ENCODE results near the gene ISM2. TPM values are rescaled to one million over a fixed set of nuclear protein-coding genes. Genes with fewer than 3 reads are reported as not detected.

Gene ISM2
- polyA plus RNA-seq, 1 of the 3 experiments (the other 2 are of a cell fraction), result 0.20 TPM

DNA sequence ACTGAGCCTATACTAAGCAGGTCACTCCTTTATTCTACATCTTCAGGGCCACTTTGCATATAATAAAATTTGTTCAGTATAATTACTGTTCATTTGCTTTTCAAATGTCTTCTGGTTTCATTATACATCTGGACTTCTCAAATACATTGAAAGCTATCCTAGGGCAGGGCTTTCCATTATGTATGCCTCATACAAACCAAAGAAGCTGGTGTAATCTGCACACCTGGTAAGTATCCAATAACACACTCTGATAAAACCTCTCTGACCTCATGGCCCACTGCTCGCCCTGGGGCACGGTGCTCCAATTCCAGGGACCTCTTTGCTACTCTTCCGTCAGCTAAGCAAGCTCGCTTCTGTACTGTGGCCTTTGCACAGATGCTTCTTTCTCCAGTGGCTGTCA is 21.9 kb upstream of the ISM2 start:
- Histone ChIP-seq H3K4me3 (ENCODE audit: low read depth in 2 of 2, low read length in 1 of 2) (no peak overlapping the region), H3K9ac (no peak overlapping the region), H2AFZ (ENCODE audit: low read depth) (no peak overlapping the region), H3K27me3 (ENCODE audit: insufficient read depth) (no peaks in the 10 kb centered on the region), H3K4me2 (no peak overlapping the region), H3K9me2 (no peaks in the 10 kb centered on the region), H3K27ac (ENCODE audit: low read depth in 2 of 2, low read length in 1 of 2) (no peak overlapping the region), H3K36me3 (replicated peaks in 1 of 2; ENCODE audit: control insufficient read depth in 1 of 2, insufficient read depth in 2 of 2, low read length in 1 of 2) (peaks cover 29 to 38% of the 10 kb centered on the region in 2 experiments), H3K79me2 (ENCODE audit: insufficient read depth) (peaks cover 24% of the 10 kb centered on the region), H4K20me1 (ENCODE audit: insufficient read depth) (no peaks in the 10 kb centered on the region), H3K4me1 (ENCODE audit: control insufficient read depth in 1 of 2, insufficient read depth in 2 of 2, low read depth in 1 of 2, low read length in 1 of 2) (peaks cover 0 to 3% of the 10 kb centered on the region in 2 experiments; a peak in 1 of 4 replicates), H3F3A (replicated peaks; ENCODE audit: insufficient read depth) (no peaks in the 10 kb centered on the region), H3K9me3 (no peaks in the 10 kb centered on the region)
- ChIA-PET CTCF (interaction anchor here (1.0 to 1.5 kb wide), 3 partner anchors 10 to 205 kb away, joined by 3 to 4 read pairs (median 3); no protein-coding TSS in a partner anchor), POLR2A (no interaction called here)
- TF ChIP-seq, protein P1, sequence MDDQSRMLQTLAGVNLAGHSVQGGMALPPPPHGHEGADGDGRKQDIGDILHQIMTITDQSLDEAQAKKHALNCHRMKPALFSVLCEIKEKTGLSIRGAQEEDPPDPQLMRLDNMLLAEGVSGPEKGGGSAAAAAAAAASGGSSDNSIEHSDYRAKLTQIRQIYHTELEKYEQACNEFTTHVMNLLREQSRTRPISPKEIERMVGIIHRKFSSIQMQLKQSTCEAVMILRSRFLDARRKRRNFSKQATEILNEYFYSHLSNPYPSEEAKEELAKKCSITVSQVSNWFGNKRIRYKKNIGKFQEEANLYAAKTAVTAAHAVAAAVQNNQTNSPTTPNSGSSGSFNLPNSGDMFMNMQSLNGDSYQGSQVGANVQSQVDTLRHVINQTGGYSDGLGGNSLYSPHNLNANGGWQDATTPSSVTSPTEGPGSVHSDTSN (IDR thresholded peaks at IDR 0.05), result no peak
- TF ChIP-seq, protein P2, sequence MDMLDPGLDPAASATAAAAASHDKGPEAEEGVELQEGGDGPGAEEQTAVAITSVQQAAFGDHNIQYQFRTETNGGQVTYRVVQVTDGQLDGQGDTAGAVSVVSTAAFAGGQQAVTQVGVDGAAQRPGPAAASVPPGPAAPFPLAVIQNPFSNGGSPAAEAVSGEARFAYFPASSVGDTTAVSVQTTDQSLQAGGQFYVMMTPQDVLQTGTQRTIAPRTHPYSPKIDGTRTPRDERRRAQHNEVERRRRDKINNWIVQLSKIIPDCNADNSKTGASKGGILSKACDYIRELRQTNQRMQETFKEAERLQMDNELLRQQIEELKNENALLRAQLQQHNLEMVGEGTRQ (IDR thresholded peaks at IDR 0.05; ENCODE audit: borderline replicate concordance, low read depth, low read length), result no peak
- 93% methylated on average over 4 of the region's 4 CpGs for WGBS (ENCODE audit: low lambda C conversion rate)
- peak; percentile 17 for DNase-seq

DNA sequence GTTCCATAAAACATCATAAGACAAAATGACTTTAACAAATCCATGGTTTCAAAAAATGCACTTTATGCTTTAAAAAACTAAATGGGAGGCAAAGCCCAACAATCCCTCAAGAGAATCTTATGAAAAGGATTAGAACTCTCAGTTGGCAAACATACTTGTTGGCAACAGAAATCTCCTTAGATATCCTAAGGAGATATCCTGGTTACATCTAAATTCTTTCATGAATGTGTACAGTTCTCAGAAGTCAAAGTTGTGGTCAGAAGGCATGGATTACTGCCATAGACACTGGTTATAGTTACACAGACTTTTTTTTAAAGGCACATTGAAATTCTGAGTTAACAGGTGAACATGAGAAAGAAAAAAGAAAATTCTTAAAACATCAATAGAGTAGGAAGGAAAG is 17.5 kb upstream of the ISM2 start:
- H2AFZ ChIP-seq (ENCODE audit: low read depth), result no peak overlapping the region
- no peak overlapping the region for H3K4me2 ChIP-seq
- H3K9ac ChIP-seq, result no peak overlapping the region
- H3K9me3 ChIP-seq, result no peaks in the 10 kb centered on the region
- peaks cover 37 to 39% of the 10 kb centered on the region in 2 experiments for H3K36me3 ChIP-seq (replicated peaks in 1 of 2; ENCODE audit: control insufficient read depth in 1 of 2, insufficient read depth in 2 of 2, low read length in 1 of 2)
- no peak overlapping the region for H3K4me3 ChIP-seq (ENCODE audit: low read depth in 2 of 2, low read length in 1 of 2)
- CTCF ChIA-PET, result no interaction called here
- no peak overlapping the region for H3K27ac ChIP-seq (ENCODE audit: low read depth in 2 of 2, low read length in 1 of 2)
- no peaks in the 10 kb centered on the region for H3K79me2 ChIP-seq (ENCODE audit: insufficient read depth)
- H3F3A ChIP-seq (replicated peaks; ENCODE audit: insufficient read depth), result no peaks in the 10 kb centered on the region
- H3K4me1 ChIP-seq (ENCODE audit: control insufficient read depth in 1 of 2, insufficient read depth in 2 of 2, low read depth in 1 of 2, low read length in 1 of 2), result peaks cover 0 to 3% of the 10 kb centered on the region in 2 experiments; a peak in 1 of 4 replicates
- H4K20me1 ChIP-seq (ENCODE audit: insufficient read depth), result no peaks in the 10 kb centered on the region
- no peak for TF ChIP-seq YY1 (IDR thresholded peaks at IDR 0.05; ENCODE audit: low read depth)
- no peak for TF ChIP-seq FOSL2 (IDR thresholded peaks at IDR 0.05; ENCODE audit: borderline replicate concordance, low read depth)
- TF ChIP-seq NRF1 (IDR thresholded peaks at IDR 0.05; ENCODE audit: low read depth, low read length), result no peak
- TF ChIP-seq RFX5 (IDR thresholded peaks at IDR 0.05; ENCODE audit: low read length), result no peak
- TF ChIP-seq TAF1 (IDR thresholded peaks at IDR 0.05; ENCODE audit: borderline replicate concordance, low read depth, low read length), result no peak
- TF ChIP-seq, protein P3, sequence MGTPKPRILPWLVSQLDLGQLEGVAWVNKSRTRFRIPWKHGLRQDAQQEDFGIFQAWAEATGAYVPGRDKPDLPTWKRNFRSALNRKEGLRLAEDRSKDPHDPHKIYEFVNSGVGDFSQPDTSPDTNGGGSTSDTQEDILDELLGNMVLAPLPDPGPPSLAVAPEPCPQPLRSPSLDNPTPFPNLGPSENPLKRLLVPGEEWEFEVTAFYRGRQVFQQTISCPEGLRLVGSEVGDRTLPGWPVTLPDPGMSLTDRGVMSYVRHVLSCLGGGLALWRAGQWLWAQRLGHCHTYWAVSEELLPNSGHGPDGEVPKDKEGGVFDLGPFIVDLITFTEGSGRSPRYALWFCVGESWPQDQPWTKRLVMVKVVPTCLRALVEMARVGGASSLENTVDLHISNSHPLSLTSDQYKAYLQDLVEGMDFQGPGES (IDR thresholded peaks at IDR 0.05; ENCODE audit: low read depth, low read length), result no peak
- no peak for TF ChIP-seq RCOR1 (IDR thresholded peaks at IDR 0.05; ENCODE audit: low read length)
- no peak for TF ChIP-seq MEF2A (IDR thresholded peaks at IDR 0.05; ENCODE audit: borderline replicate concordance, low read depth)
- TF ChIP-seq POLR2AphosphoS5 (IDR thresholded peaks at IDR 0.05; ENCODE audit: low read depth, low read length), result no peak
- TF ChIP-seq GABPA (IDR thresholded peaks at IDR 0.05; ENCODE audit: low read depth), result no peak
- no peak for TF ChIP-seq JUND (IDR thresholded peaks at IDR 0.05)
- TF ChIP-seq GATA2 (CRISPR knock-in tag; IDR thresholded peaks at IDR 0.05), result no peak
- TF ChIP-seq, protein P2 (IDR thresholded peaks at IDR 0.05; ENCODE audit: borderline replicate concordance, low read depth, low read length), result no peak
- TF ChIP-seq, protein P4, sequence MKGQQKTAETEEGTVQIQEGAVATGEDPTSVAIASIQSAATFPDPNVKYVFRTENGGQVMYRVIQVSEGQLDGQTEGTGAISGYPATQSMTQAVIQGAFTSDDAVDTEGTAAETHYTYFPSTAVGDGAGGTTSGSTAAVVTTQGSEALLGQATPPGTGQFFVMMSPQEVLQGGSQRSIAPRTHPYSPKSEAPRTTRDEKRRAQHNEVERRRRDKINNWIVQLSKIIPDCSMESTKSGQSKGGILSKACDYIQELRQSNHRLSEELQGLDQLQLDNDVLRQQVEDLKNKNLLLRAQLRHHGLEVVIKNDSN (IDR thresholded peaks at IDR 0.05; ENCODE audit: borderline replicate concordance, low read depth), result no peak
- TF ChIP-seq ELF1 (IDR thresholded peaks at IDR 0.05), result no peak
- no peak for TF ChIP-seq MXI1 (IDR thresholded peaks at IDR 0.05; ENCODE audit: low read depth, low read length)
- TF ChIP-seq TEAD4 (IDR thresholded peaks at IDR 0.05; ENCODE audit: borderline replicate concordance, insufficient read depth), result no peak
- no peak for DNase-seq
- H3K9me2 ChIP-seq, result no peaks in the 10 kb centered on the region
- POLR2A ChIA-PET, result no interaction called here
- H3K27me3 ChIP-seq (ENCODE audit: insufficient read depth), result no peaks in the 10 kb centered on the region
